HG02981 (cell line): ENCODE results near the gene ZBBX.
"Not testable (repeated sequence)": the region's sequence is repeated elsewhere in the genome, so short reads cannot be mapped to it uniquely, and the experiment has no call there.

Experiments
- ATAC-seq: cut with Tn5 transposase; IDR thresholded peaks from one replicate; pipeline ENCODE4 v1.9.1; 2021; ENCODE audit warnings: mild to moderate bottlenecking, moderate library complexity; ENCODE audit not compliant: unreplicated experiment

ZBBX gene, protein sequence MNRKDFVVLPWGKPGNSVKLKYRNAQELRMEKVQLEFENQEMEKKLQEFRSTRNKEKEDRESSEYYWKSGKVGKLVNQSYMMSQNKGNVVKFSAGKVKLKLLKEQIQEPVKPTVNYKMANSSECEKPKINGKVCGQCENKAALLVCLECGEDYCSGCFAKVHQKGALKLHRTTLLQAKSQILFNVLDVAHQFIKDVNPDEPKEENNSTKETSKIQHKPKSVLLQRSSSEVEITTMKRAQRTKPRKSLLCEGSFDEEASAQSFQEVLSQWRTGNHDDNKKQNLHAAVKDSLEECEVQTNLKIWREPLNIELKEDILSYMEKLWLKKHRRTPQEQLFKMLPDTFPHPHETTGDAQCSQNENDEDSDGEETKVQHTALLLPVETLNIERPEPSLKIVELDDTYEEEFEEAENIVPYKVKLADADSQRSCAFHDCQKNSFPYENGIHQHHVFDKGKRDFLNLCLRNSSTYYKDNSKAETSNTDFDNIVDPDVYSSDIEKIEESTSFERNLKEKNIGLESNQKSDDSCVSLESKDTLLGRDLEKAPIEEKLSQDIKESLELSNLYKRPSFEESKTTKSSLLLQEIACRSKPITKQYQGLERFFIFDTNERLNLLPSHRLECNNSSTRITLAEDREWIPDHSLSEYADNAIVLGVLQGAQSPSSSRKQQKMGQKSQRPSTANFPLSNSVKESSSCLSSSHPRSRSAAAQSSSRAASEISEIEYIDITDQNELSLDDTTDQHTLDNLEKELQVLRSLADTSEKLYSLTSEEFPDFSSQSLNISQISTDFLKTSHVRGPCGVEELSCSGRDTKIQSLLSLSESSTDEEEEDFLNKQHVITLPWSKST

DNA sequence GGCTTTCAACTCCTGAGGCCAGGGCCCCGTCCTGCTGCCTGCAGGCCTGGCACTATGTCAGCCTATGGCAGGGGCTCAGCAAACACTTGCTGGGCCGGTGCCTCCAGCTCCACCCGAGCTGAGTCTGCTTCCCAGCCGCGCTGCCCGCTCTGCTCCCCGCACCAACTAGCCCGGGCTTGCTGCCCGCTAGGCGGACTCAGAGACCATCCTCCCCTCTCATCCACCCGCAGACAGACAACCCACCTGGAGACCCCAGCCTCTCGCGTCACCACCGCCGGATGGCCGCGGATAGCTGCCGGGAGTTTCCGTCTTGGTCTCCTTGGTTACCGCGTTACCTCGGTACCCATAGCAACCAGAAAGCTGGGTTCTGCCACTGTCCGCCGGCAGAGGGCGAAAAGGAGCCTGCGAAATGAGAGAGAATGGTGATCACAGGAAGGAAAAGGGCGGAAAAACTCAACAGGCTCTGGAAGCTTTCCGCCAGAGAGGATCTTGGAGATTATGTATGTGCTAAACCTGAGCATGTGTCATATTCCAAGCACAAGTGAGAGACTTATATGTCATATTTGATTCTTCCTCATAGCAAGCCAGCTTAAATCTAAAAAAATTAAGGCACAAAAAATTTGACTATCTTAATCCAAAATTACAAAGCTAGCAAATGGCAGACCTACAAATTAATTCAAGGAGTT lies at the start of gene ZBBX:
TSS of gene ZBBX (minus strand) at position 294 of the 686 bp plus-strand sequence. CDS start 7,396 bp downstream, outside the sequence.
- ATAC-seq, result peak; percentile 100

- not testable (repeated sequence) for ATAC-seq
Measured at GRCh38 chr3:167426962-167427361, 46.9 kb upstream of the ZBBX start.

DNA sequence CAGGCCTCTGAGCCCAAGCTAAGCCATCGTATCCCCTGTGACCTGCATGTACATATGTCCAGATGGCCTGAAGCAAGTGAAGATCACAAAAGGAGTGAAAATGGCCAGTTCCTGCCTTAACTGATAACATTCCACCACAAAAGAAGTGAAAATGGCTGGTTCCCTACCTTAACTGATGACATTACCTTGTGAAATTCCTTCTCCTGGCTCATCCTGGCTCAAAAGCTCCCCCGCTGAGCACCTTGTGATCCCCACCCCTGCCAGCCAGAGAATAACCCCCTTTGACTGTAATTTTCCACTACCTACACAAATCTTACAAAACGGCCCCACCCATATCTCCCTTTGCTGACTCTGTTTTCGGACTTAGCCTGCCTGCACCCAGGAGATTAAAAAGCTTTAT lies 42.3 kb upstream of the ZBBX start:
- not testable (repeated sequence) for ATAC-seq

GRCh38 chr3:167409611-167410010 lies 29.5 kb upstream of the ZBBX start:
- no peak for ATAC-seq

DNA sequence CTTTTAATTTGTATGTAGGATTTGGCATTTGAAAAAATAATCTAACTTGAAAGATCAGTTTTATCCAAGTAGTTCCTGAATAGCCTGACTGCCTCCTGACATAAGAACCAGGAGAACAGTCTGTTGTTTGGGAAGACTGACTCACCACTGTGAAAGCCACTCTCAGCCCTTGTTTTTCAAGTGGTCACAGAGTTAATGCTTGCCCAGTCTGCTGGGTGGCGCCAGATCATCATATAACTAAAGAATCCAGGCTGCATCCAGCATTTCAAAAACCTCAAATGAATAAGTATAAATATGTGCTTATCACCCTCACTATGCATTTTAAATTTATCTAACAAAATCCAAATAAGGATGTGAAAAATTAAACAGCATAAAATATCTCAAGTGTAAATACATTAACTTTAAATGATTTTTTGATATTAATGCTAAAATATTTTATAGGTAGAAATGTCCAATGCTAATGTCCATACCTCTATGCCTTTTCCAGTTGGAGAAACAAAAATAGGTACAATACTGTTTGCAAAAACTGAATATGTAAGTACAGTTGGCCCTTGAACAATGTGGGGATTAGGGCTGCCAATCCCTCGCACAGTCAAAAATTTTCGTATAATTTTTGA lies 26.9 kb upstream of the ZBBX start:
- ATAC-seq, result no peak

DNA sequence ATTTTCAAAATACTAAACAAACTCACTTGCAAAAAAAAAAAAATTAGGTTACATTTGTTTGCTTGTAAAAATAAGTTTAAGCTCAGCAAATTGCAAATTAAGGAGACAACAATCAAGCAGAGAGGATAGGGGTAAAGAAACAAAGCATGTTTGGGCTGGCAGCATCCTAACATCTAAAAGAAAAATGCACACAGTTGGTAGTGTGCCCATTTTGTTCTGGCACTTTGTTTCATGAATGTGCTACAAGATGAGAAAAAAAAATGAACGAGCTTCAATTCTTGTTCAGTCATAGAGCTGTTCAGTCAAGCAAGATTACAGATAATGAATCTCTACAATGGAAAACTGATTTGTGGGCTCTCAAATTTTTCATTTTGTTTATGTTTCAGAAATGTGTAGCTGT lies 17.7 kb upstream of the ZBBX start:
- ATAC-seq, result no peak

DNA sequence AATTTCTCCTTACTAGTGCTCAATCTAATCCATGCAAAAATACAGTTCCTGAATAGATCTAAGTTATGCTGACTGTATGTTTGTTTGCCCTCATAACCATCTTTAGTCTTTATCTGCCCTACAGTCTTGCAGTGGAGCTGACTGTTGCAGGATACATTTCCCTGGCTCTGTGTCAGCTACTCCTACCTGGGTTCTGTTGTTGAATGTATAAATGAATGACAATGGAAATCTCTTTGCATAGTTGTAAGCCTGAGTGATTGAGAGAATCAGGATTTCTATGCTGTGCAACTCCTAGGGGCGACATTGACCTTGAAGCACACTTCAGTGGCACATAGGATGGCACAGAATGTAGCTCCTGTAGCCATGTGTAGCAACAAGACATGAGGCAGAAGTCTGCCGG lies 16.0 kb upstream of the ZBBX start:
- ATAC-seq, result no peak

DNA sequence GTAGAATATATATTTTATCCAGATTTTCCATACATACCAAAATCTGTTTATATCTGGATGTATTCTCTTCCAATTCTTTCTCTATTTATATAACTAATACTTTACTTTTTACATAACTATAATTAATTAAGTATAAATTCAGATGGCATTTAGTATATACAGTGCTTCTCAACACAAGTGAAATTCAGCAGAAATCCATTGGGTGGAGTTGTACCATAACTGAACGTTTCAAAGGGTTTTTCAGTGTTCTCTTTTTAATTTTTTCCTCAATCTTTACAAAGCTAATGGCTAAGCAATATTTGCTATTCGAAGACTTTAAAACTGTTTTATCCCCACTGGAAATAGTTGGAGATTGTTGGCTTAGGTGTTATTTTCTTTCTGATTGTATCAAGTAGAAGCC lies 13.9 kb upstream of the ZBBX start:
- ATAC-seq, result no peak

DNA sequence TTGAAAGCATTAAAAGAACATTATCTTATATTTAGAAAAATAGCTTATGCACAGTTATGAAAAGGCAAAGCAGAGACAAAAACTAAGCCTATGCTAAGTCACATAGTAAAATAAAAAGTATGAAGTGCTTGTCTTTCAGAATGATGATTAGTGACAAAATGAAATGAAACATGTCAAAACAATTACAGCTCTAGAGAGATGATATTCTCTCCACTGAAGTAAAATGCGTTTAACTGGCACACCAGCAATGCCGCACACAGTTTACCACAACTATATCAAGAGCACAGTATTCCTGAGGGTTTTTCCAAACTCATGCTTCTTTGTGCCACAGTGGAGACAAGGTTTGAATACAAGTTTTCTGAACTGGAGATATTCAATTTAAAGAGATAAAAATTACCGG lies 2.1 kb upstream of the ZBBX start:
- no peak for ATAC-seq

DNA sequence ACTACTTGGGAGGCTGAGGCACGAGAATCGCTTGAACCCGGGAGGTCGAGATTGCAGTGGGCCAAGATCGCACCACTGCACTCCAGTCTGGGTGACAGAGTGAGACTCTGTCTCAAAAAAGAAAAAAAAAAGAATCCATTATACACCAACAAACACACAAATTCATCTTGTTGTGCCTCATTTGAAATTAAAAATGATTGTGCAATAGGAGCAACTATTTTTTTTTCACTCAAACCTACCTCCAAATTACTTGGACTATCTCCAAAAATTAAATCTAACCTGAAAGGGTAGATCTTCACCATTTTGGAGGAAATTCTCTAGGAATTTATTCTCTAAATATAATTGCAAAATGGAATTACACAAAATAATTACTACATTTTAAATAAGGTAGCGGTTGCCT lies 4.6 kb downstream of the ZBBX start:
- ATAC-seq, result no peak

DNA sequence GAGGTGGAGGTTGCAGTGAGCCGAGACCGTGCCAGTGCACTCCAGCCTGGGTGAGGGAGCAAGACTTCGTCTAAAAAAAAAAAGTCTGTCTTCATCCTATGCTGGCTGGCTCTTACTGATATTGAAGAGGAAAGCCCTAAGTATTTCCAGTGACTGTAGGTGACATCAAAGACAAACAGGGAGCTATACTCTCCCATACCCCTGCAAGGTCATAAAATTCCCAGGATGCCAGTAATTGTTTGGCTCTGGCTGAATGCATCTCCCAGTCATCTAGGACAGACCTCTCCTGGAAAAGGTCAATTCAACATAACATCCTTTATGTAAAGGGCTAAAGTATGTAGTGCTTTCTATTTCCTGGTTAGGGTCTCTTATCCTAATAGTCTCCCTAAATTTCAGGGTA lies 8.0 kb downstream of the ZBBX start:
- ATAC-seq, result no peak

DNA sequence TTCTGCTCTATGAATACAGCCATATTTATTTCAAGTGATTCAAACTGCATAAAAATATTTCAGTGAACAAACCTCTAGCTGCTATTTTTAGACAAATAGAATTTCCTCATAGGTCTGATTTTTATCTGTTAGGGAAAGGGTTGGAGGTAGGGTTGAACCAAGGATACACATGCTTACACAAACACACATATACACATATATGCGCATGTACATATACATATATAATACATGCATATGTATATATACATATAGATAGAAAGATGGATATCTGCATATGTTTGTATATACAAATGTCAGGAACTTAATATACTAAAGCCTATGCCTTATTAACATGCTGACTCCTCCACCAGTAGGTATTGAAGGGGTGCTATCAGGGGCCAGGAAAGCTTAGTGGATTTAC lies 18.1 kb downstream of the ZBBX start:
- no peak for ATAC-seq

- no peak for ATAC-seq
Measured at GRCh38 chr3:167361306-167361705, 18.8 kb downstream of the ZBBX start.

DNA sequence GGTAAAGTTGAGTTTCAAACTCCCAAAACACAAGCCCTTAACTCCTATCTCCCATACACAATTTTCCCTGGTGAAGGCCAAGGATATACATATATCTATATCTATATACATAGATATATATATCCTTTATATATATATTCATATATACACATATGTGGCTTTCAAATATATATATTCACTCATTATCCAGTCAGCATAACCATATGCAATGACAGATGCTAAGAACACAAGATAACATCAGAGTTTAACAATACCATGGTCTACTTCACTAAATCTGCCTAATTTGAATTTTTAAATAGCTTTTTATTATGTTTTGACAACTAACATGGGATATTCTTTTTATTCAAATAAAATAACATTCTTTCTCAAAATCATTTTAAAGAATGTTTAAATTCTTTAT lies 24.7 kb downstream of the ZBBX start:
- ATAC-seq, result no peak

- ATAC-seq, result no peak
Measured at GRCh38 chr3:167354751-167355150, 25.3 kb downstream of the ZBBX start.

DNA sequence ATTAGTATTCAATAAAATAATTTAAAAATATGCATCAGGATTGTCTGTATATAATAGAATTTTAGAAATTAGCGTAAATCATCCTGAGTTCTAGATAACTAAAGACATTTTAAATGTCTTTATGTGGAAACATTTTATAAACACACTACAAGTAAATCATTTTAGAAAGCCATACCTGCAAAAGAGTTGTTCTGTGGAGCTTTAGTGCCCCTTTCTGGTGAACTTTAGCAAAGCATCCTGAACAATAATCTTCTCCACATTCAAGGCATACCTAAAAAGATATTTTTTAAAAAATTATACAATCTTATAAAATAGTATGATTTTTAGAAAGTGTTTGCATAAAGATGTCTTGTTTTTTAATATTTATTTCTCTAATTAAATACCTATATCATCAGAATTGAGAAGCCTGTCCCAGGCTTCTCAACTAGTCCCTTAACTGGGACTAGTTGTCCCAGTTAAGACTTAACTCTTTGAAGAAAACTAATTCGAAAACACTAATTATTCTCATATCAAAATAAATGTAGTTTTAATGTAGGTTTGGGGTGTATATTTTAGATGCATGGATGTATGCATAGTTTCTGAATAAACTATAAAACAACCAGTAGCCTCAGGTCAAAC lies 29.7 kb downstream of the ZBBX start:
- peak; percentile 53 for ATAC-seq

- ATAC-seq, result no peak
Measured at GRCh38 chr3:167346171-167346570, 33.9 kb downstream of the ZBBX start.

- ATAC-seq, result no peak
Measured at GRCh38 chr3:167330993-167331785, 48.9 kb downstream of the ZBBX start.

GRCh38 chr3:167323572-167323971 lies 56.5 kb downstream of the ZBBX start:
- ATAC-seq, result no peak
